CD8-positive, alpha-beta memory T cell (primary cell): ENCODE results near the gene SFRP5. TPM values are rescaled to one million over a fixed set of nuclear protein-coding genes. Genes with fewer than 3 reads are reported as not detected.

ENCODE experiments used
- CTCF ChIA-PET: fragments of 350-600 bp; sonication (Branson Sonifier 250); formaldehyde crosslinking; loops from one replicate; lab custom pipeline; 2021; ENCODE audit warnings: antibody characterized with exemption; lab: Charles Lee
- POLR2A ChIA-PET: fragments of 350-600 bp; sonication (Branson Sonifier 250); formaldehyde crosslinking; loops from one replicate; lab custom pipeline; 2021; ENCODE audit warnings: antibody characterized with exemption; lab: Charles Lee
- DNase-seq, 5 donors: peaks; one replicate each; pipeline versions ENCODE4 v3.0.0 to v3.0.0-alpha.2; 2020 to 2022; ENCODE audit warnings: mixed read lengths in 1 of 5
- H3K27ac ChIP-seq: one replicate; pipeline ENCODE4 v1.7.0; 2013; ENCODE audit warnings: low read depth, mild to moderate bottlenecking, low read length, moderate library complexity
- H3K27me3 ChIP-seq: 2 replicates; pipeline ENCODE4 v1.7.0; 2013; ENCODE audit warnings: low read length, mild to moderate bottlenecking; ENCODE audit not compliant: insufficient read depth, poor library complexity, severe bottlenecking
- H3K36me3 ChIP-seq: 2 replicates; pipeline ENCODE4 v1.7.0; 2013; ENCODE audit warnings: mild to moderate bottlenecking, low read length, moderate library complexity; ENCODE audit not compliant: insufficient read depth
- H3K4me1 ChIP-seq: 2 replicates; pipeline ENCODE4 v1.7.0; 2013; ENCODE audit warnings: mild to moderate bottlenecking, low read length, moderate library complexity; ENCODE audit not compliant: insufficient read depth
- H3K4me3 ChIP-seq: 2 replicates; pipeline ENCODE4 v1.7.0; 2013; ENCODE audit warnings: mild to moderate bottlenecking, low read length
- H3K9me3 ChIP-seq: 2 replicates; pipeline ENCODE4 v1.7.0; 2013; ENCODE audit warnings: mild to moderate bottlenecking, low read length
- H3K27ac Mint-ChIP-seq, 8 donors: one replicate each; pipeline ENCODE4 v1.8.0; 2020 to 2021; ENCODE audit warnings: mixed read lengths in 8 of 8, mild to moderate bottlenecking in 6 of 8, inconsistent platforms in 3 of 8, moderate library complexity in 3 of 8
- H3K27me3 Mint-ChIP-seq, 2 donors: one replicate each; pipeline ENCODE4 v1.8.0; 2020 to 2021; ENCODE audit warnings: mixed read lengths in 2 of 2, mild to moderate bottlenecking in 1 of 2, moderate library complexity in 1 of 2
- H3K36me3 Mint-ChIP-seq, 3 donors: one replicate each; pipeline ENCODE4 v1.8.0; 2020 to 2021; ENCODE audit warnings: mixed read lengths in 3 of 3, inconsistent platforms in 1 of 3, mild to moderate bottlenecking in 1 of 3
- H3K4me1 Mint-ChIP-seq, 3 donors: one replicate each; pipeline ENCODE4 v1.8.0; 2020 to 2021; ENCODE audit warnings: mixed read lengths in 3 of 3, inconsistent platforms in 1 of 3, mild to moderate bottlenecking in 1 of 3
- H3K4me3 Mint-ChIP-seq, 7 donors: one replicate each; pipeline ENCODE4 v1.8.0; 2020 to 2021; ENCODE audit warnings: mixed read lengths in 7 of 7, mild to moderate bottlenecking in 6 of 7, moderate library complexity in 4 of 7, inconsistent platforms in 2 of 7
- H3K9me3 Mint-ChIP-seq, 5 donors: one replicate each; pipeline ENCODE4 v1.8.0; 2020 to 2022; ENCODE audit warnings: mixed read lengths in 5 of 5, mild to moderate bottlenecking in 3 of 5, moderate library complexity in 2 of 5, inconsistent platforms in 1 of 5
- polyA plus RNA-seq: library from polyadenylated mRNA; unstranded; fragments of 300-500 nt; fragmentation: Illumina TruSeq; gene quantifications from one replicate; pipeline ENCODE4 v1.2.3, GENCODE V29; 2021
- total RNA-seq, 2 experiments: library from RNA; stranded (reverse); gene quantifications; one replicate each; pipeline ENCODE4 v1.2.3, GENCODE V29; 2021

Gene SFRP5
- total and polyA plus RNA-seq, 3 experiments from 2014 or later: 0.54 TPM; not detected in 2

DNA sequence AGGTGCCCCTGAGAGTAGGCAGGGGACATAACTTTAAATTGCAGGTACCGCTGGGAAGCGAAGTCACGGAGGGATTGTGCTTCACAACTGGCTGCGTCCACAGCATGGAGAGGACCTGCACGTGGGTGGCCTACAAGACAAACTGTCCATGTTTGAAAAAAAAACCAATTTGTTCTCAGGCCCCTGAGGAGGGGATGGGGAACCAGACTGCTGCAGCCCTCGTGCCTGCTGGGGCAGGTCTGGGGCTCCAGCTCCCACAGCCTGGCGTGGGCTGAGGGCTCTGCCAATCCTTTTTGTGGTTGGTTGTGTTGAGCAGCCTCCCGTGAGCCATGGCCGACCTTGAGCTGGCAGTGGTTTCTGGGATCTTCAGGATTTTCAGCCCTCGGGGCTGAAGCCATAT is 9.7 kb downstream of the SFRP5 start:
- Histone ChIP-seq H3K9me3 (no peaks in the 10 kb centered on the region), H3K27me3 (no peaks in the 10 kb centered on the region), H3K36me3 (peaks cover 13% of the 10 kb centered on the region), H3K4me3 (no peak overlapping the region), H3K27ac (no peak overlapping the region), H3K4me1 (no peaks in the 10 kb centered on the region)
- ChIA-PET CTCF (interaction anchor here (1.3 to 1.4 kb wide), 3 partner anchors 9 to 107 kb away, joined by 4 to 5 read pairs (median 4); no protein-coding TSS in a partner anchor), POLR2A (no interaction called here)
- peaks cover 0 to 2% of the 10 kb centered on the region in 2 donors for H3K27me3 Mint-ChIP-seq
- no peak overlapping the region for H3K4me3 Mint-ChIP-seq
- no peak for DNase-seq
- no peaks in the 10 kb centered on the region for H3K4me1 Mint-ChIP-seq
- H3K27ac Mint-ChIP-seq: peak overlapping the region in 1 of 8 donors; percentile 33
- H3K9me3 Mint-ChIP-seq: no peaks in the 10 kb centered on the region
- H3K36me3 Mint-ChIP-seq: peaks cover 0 to 53% (median 12%) of the 10 kb centered on the region in 3 donors

- Histone ChIP-seq H3K9me3 (no peaks in the 10 kb centered on the region), H3K4me1 (no peaks in the 10 kb centered on the region), H3K4me3 (no peak overlapping the region), H3K36me3 (peaks cover 19% of the 10 kb centered on the region), H3K27ac (no peak overlapping the region), H3K27me3 (no peaks in the 10 kb centered on the region)
- Mint-ChIP-seq H3K4me1 (no peaks in the 10 kb centered on the region), H3K4me3 (no peak overlapping the region), H3K36me3 (peaks cover 5 to 59% (median 16%) of the 10 kb centered on the region in 3 donors), H3K27ac (peak overlapping the region in 2 of 8 donors; percentile 33 to 63), H3K27me3 (peaks cover 0 to 2% of the 10 kb centered on the region in 2 donors), H3K9me3 (no peaks in the 10 kb centered on the region)
- DNase-seq: no peak
- POLR2A ChIA-PET: no interaction called here
- CTCF ChIA-PET: no interaction called here
Measured at GRCh38 chr10:97761331-97761865, 10.4 kb downstream of the SFRP5 start.

- Mint-ChIP-seq H3K4me1 (no peaks in the 10 kb centered on the region), H3K36me3 (peaks cover 5 to 67% (median 16%) of the 10 kb centered on the region in 3 donors), H3K4me3 (no peak overlapping the region), H3K27me3 (peaks cover 0 to 2% of the 10 kb centered on the region in 2 donors), H3K9me3 (no peaks in the 10 kb centered on the region), H3K27ac (peak overlapping the region in 1 of 8 donors; percentile 36)
- Histone ChIP-seq H3K27ac (no peak overlapping the region), H3K36me3 (peaks cover 21% of the 10 kb centered on the region), H3K27me3 (no peaks in the 10 kb centered on the region), H3K4me1 (no peaks in the 10 kb centered on the region), H3K4me3 (no peak overlapping the region), H3K9me3 (no peaks in the 10 kb centered on the region)
- POLR2A ChIA-PET: no interaction called here
- DNase-seq: no peak
- CTCF ChIA-PET: interaction anchor here (0.6 to 1.1 kb wide), 5 partner anchors 10 to 109 kb away, joined by 3 to 4 read pairs (median 3); no protein-coding TSS in a partner anchor
Measured at GRCh38 chr10:97760461-97761257, 11.1 kb downstream of the SFRP5 start.

DNA sequence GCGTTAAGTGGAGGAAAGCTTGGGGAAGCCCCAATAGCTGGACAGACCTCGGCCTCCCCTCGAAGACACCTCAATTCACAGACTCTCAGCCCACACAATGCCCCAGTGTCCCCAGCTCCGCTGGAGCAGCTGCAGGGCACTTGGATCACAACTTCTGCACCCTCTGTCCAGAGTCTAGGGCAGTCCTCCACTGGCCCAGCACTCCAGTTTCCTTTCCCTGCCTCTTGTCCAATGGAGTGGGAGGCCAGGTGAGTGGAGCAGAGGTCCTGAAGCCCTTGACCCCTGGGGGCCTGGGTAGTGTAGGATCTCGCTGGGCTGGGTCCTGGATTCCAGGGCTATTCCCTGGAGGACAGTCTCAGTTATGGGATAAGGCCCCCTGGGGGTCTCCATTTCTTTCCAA is 11.9 kb downstream of the SFRP5 start:
- Mint-ChIP-seq H3K4me1 (no peaks in the 10 kb centered on the region), H3K27me3 (peaks cover 0 to 2% of the 10 kb centered on the region in 2 donors), H3K9me3 (no peaks in the 10 kb centered on the region), H3K27ac (no peak overlapping the region), H3K4me3 (no peak overlapping the region), H3K36me3 (peaks cover 9 to 74% (median 18%) of the 10 kb centered on the region in 3 donors)
- ChIA-PET CTCF (interaction anchor here (0.6 to 1.1 kb wide), 5 partner anchors 9 to 110 kb away, joined by 3 to 4 read pairs (median 3); no protein-coding TSS in a partner anchor), POLR2A (no interaction called here)
- H3K4me1 ChIP-seq: no peaks in the 10 kb centered on the region
- peaks cover 28% of the 10 kb centered on the region for H3K36me3 ChIP-seq
- DNase-seq: no peak
- no peaks in the 10 kb centered on the region for H3K27me3 ChIP-seq
- no peaks in the 10 kb centered on the region for H3K9me3 ChIP-seq
- H3K27ac ChIP-seq: no peak overlapping the region
- no peak overlapping the region for H3K4me3 ChIP-seq

DNA sequence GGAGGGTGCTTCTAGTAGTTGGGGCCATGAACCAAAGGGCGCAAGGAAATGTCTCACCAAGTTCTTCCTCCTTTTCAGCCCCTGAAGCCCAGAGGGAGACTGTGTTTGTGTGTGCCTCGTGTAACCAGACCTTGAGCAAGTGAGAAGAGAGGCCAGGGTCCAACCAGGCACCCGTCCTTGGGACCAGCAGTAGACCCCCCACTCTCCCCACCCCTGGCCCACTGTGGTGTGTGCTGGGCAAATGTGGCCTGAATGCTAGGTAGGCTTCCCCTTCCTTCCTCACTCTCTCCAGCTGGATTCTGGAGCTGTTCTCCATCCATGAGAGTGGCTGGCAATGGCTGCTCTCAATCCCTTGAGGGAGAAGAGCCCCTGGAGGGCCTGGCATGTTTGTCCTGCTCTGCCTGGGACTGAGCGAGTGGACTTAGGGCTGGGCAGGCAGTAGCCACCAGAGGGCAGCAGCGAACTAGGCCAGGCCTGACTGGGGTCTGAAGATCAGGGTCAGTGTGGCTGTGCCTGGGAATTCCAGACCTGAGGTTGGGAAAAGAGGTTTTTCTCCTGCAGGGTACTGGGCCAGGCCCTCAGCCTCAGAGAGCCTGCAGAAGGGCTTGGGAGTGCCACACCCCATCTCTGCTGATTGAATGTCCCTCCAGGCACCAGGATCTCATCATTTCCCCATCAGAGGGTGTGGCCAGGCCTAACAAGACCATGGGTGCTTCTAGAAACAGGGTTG is 12.5 kb downstream of the SFRP5 start:
- Histone ChIP-seq H3K36me3 (peaks cover 34% of the 10 kb centered on the region), H3K4me1 (no peaks in the 10 kb centered on the region), H3K4me3 (no peak overlapping the region), H3K27me3 (no peaks in the 10 kb centered on the region), H3K27ac (no peak overlapping the region), H3K9me3 (no peaks in the 10 kb centered on the region)
- peak in 4 of 5 donors; percentile 11 to 39 (median 17) for DNase-seq
- ChIA-PET CTCF (interaction anchor here (0.7 to 1.2 kb wide), 5 partner anchors 8 to 110 kb away, joined by 3 to 4 read pairs (median 3); no protein-coding TSS in a partner anchor), POLR2A (no interaction called here)
- Mint-ChIP-seq H3K27me3 (no peaks in the 10 kb centered on the region), H3K9me3 (no peaks in the 10 kb centered on the region), H3K36me3 (peaks cover 9 to 78% (median 20%) of the 10 kb centered on the region in 3 donors), H3K4me3 (no peak overlapping the region), H3K27ac (peak overlapping the region in 2 of 8 donors; percentile 36 to 64), H3K4me1 (no peaks in the 10 kb centered on the region)

DNA sequence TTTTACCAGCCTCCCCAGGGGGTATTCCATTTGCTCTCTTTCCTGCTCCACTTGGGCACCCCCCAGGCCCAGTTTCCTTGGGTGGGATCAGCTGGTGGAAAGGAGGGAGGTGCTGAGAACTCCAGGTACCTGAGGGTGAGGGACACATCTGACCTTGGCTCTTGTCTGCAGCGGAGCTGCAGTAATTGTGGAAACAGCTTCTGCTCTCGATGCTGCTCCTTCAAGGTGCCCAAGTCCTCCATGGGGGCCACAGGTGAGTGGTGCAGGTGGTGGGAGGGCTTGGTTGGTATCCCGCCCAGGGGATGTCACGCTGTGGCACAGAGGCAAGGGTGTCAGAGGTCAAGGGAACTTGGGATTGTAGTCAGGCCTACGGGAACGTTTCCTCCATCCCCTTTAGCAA is 14.3 kb downstream of the SFRP5 start:
- Mint-ChIP-seq H3K27ac (no peak overlapping the region), H3K36me3 (peaks cover 9 to 93% (median 24%) of the 10 kb centered on the region in 3 donors)

DNA sequence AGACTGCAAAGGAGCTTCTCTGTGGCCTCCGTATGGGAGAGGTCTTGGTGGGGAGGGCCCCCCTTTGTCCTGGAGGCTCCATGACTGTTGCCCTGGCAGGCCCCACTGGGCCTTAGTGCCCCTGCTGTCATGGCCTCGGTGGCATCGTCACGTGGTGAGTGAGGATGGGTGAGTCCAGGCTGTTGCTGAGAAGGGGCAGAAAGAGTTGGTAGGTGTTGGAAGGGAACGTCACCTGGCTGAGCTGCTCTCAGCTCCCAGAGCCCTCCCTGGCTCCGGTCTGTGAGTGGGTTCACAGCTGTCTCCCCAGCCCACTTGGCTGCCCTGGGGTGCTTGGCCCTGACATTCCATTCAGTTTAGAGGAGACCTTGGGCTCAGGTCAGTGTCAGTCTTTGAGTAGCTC is 16.1 kb downstream of the SFRP5 start:
- no peaks in the 10 kb centered on the region for H3K9me3 Mint-ChIP-seq

More for the DNA sequence above, 14.3 kb downstream of the SFRP5 start:
- CTCF ChIA-PET: no interaction called here
- POLR2A ChIA-PET: no interaction called here
- Mint-ChIP-seq H3K4me1 (no peaks in the 10 kb centered on the region), H3K9me3 (no peaks in the 10 kb centered on the region), H3K4me3 (no peak overlapping the region), H3K27me3 (no peaks in the 10 kb centered on the region)
- Histone ChIP-seq H3K4me3 (no peak overlapping the region), H3K36me3 (peaks cover 49% of the 10 kb centered on the region), H3K4me1 (no peaks in the 10 kb centered on the region), H3K9me3 (no peaks in the 10 kb centered on the region), H3K27me3 (no peaks in the 10 kb centered on the region), H3K27ac (no peak overlapping the region)
- no peak for DNase-seq

More for the DNA sequence above, 16.1 kb downstream of the SFRP5 start:
- H3K27me3 Mint-ChIP-seq: no peaks in the 10 kb centered on the region
- CTCF ChIA-PET: interaction anchor here (1.6 kb wide), 1 partner anchor 113 kb away, joined by 7 read pairs; no protein-coding TSS in a partner anchor
- no peaks in the 10 kb centered on the region for H3K4me1 Mint-ChIP-seq
- H3K27me3 ChIP-seq: no peaks in the 10 kb centered on the region
- no peak for DNase-seq
- H3K9me3 ChIP-seq: no peaks in the 10 kb centered on the region
- H3K27ac Mint-ChIP-seq: no peak overlapping the region
- H3K27ac ChIP-seq: no peak overlapping the region
- peaks cover 60% of the 10 kb centered on the region for H3K36me3 ChIP-seq
- H3K36me3 Mint-ChIP-seq: peaks cover 9 to 93% (median 27%) of the 10 kb centered on the region in 3 donors
- no peak overlapping the region for H3K4me3 Mint-ChIP-seq
- H3K4me3 ChIP-seq: no peak overlapping the region
- POLR2A ChIA-PET: no interaction called here
- H3K4me1 ChIP-seq: no peaks in the 10 kb centered on the region
